SK-N-SH (cell line): Measurements from ENCODE around the gene INTS11.

Experiments
- EZH2phosphoT487 ChIP-seq: fragments of 200-600 bp; sonication (generic); IDR thresholded peaks from 2 replicates; pipeline ENCODE4 v1.6.1; 2017; ENCODE audit warnings: low read depth, mixed run types, mild to moderate bottlenecking, antibody characterized with exemption, moderate library complexity, borderline replicate concordance
- GABPA ChIP-seq: IDR thresholded peaks from 2 replicates; pipeline ENCODE4 v1.4.0; 2012; ENCODE audit warnings: low read depth, mild to moderate bottlenecking
- POLR2AphosphoS5 ChIP-seq: IDR thresholded peaks from 2 replicates; pipeline ENCODE4 v1.6.1; 2012; ENCODE audit warnings: low read depth, low read length
- TF ChIP-seq, protein P1 (sequence below): fragments of 200-600 bp; sonication (generic); IDR thresholded peaks from 2 replicates; pipeline ENCODE4 v1.6.1; 2017; ENCODE audit warnings: antibody characterized with exemption, mild to moderate bottlenecking, moderate library complexity

- TF ChIP-seq EZH2phosphoT487 (no peak), POLR2AphosphoS5 (no peak), GABPA (no peak)
- TF ChIP-seq, protein P1, sequence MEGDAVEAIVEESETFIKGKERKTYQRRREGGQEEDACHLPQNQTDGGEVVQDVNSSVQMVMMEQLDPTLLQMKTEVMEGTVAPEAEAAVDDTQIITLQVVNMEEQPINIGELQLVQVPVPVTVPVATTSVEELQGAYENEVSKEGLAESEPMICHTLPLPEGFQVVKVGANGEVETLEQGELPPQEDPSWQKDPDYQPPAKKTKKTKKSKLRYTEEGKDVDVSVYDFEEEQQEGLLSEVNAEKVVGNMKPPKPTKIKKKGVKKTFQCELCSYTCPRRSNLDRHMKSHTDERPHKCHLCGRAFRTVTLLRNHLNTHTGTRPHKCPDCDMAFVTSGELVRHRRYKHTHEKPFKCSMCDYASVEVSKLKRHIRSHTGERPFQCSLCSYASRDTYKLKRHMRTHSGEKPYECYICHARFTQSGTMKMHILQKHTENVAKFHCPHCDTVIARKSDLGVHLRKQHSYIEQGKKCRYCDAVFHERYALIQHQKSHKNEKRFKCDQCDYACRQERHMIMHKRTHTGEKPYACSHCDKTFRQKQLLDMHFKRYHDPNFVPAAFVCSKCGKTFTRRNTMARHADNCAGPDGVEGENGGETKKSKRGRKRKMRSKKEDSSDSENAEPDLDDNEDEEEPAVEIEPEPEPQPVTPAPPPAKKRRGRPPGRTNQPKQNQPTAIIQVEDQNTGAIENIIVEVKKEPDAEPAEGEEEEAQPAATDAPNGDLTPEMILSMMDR: no peak
Measured at GRCh38 chr1:1365875-1366698, 41.6 kb upstream of the INTS11 start.
